Measurements from ENCODE around the gene CDKN2D. TPM values are rescaled to one million over a fixed set of nuclear protein-coding genes. Genes with fewer than 3 reads are reported as not detected.

CDKN2D gene
- total and polyA plus RNA-seq, 2 of the 13 experiments (the other 11 are each of a cell fraction or from before 2014, with no cell fraction given): 5.4 to 8.6 TPM

DNA sequence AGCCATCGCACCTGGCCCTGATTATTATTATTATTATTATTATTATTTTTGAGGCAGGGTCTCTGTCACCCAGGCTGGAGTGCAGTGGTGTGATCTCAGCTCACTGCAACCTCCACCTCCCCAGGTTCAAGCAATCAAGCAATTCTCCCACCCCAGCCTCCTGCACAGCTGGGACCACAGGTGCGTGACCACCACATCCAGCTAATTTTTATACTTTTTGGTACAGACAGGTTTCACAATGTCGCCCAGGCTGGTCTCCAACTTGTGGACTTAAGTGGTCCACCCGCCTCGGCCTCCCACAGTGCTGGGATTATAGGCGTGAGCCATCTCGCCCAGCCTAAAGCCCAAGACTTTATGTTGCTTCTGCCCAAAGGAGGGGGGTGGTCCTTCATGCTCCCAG lies 24.4 kb upstream of the CDKN2D start:
- TF ChIP-seq MTA3 (CRISPR knock-in tag; IDR thresholded peaks at IDR 0.05) (no peak), ONECUT2 (CRISPR knock-in tag; IDR thresholded peaks at IDR 0.05) (no peak), FOXC1 (CRISPR knock-in tag; IDR thresholded peaks at IDR 0.05; ENCODE audit: borderline replicate concordance) (no peak), HDAC2 (CRISPR knock-in tag; IDR thresholded peaks at IDR 0.05) (no peak), ZNF614 (CRISPR knock-in tag; IDR thresholded peaks at IDR 0.05; ENCODE audit: borderline replicate concordance) (no peak), TCF7L2 (IDR thresholded peaks at IDR 0.05; ENCODE audit: low read depth, low read length) (no peak), KDM4B (CRISPR knock-in tag; IDR thresholded peaks at IDR 0.05) (no peak), NR2C2 (CRISPR knock-in tag; IDR thresholded peaks at IDR 0.05; ENCODE audit: borderline replicate concordance) (no peak), MAFK (conservative IDR thresholded peaks at IDR 0.05 in 1 of 2, IDR thresholded peaks at IDR 0.05 in 1 of 2; ENCODE audit: low read length in 2 of 2) (no peak), TBL1XR1 (IDR thresholded peaks at IDR 0.05; ENCODE audit: borderline replicate concordance, low read length, partially characterized antibody) (no peak), TOPORS (CRISPR knock-in tag; IDR thresholded peaks at IDR 0.05) (no peak), ZNF773 (CRISPR knock-in tag; IDR thresholded peaks at IDR 0.05; ENCODE audit: borderline replicate concordance) (no peak), ZNF605 (CRISPR knock-in tag; IDR thresholded peaks at IDR 0.05) (no peak), KMT2A (CRISPR knock-in tag; IDR thresholded peaks at IDR 0.05) (no peak), PPARG (CRISPR knock-in tag; conservative IDR thresholded peaks at IDR 0.05) (no peak), ZSCAN29 (CRISPR knock-in tag; conservative IDR thresholded peaks at IDR 0.05) (no peak), GPN1 (CRISPR knock-in tag; IDR thresholded peaks at IDR 0.05; ENCODE audit: borderline replicate concordance) (no peak)
- TF ChIP-seq, protein P1, sequence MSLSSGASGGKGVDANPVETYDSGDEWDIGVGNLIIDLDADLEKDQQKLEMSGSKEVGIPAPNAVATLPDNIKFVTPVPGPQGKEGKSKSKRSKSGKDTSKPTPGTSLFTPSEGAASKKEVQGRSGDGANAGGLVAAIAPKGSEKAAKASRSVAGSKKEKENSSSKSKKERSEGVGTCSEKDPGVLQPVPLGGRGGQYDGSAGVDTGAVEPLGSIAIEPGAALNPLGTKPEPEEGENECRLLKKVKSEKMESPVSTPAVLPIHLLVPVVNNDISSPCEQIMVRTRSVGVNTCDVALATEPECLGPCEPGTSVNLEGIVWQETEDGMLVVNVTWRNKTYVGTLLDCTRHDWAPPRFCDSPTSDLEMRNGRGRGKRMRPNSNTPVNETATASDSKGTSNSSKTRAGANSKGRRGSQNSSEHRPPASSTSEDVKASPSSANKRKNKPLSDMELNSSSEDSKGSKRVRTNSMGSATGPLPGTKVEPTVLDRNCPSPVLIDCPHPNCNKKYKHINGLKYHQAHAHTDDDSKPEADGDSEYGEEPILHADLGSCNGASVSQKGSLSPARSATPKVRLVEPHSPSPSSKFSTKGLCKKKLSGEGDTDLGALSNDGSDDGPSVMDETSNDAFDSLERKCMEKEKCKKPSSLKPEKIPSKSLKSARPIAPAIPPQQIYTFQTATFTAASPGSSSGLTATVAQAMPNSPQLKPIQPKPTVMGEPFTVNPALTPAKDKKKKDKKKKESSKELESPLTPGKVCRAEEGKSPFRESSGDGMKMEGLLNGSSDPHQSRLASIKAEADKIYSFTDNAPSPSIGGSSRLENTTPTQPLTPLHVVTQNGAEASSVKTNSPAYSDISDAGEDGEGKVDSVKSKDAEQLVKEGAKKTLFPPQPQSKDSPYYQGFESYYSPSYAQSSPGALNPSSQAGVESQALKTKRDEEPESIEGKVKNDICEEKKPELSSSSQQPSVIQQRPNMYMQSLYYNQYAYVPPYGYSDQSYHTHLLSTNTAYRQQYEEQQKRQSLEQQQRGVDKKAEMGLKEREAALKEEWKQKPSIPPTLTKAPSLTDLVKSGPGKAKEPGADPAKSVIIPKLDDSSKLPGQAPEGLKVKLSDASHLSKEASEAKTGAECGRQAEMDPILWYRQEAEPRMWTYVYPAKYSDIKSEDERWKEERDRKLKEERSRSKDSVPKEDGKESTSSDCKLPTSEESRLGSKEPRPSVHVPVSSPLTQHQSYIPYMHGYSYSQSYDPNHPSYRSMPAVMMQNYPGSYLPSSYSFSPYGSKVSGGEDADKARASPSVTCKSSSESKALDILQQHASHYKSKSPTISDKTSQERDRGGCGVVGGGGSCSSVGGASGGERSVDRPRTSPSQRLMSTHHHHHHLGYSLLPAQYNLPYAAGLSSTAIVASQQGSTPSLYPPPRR (CRISPR knock-in tag; IDR thresholded peaks at IDR 0.05; ENCODE audit: borderline replicate concordance): no peak
- TF ChIP-seq, protein P2, sequence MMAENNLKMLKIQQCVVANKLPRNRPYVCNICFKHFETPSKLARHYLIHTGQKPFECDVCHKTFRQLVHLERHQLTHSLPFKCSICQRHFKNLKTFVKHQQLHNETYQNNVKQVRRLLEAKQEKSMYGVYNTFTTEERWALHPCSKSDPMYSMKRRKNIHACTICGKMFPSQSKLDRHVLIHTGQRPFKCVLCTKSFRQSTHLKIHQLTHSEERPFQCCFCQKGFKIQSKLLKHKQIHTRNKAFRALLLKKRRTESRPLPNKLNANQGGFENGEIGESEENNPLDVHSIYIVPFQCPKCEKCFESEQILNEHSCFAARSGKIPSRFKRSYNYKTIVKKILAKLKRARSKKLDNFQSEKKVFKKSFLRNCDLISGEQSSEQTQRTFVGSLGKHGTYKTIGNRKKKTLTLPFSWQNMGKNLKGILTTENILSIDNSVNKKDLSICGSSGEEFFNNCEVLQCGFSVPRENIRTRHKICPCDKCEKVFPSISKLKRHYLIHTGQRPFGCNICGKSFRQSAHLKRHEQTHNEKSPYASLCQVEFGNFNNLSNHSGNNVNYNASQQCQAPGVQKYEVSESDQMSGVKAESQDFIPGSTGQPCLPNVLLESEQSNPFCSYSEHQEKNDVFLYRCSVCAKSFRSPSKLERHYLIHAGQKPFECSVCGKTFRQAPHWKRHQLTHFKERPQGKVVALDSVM (CRISPR knock-in tag; IDR thresholded peaks at IDR 0.05): no peak
- POLR2A ChIA-PET: no interaction called here
- Histone ChIP-seq H3K4me3 (replicated peaks in 1 of 3; ENCODE audit: insufficient read depth in 1 of 3, low read depth in 2 of 3, low read length in 3 of 3) (no peak overlapping the region), H3K36me3 (replicated peaks in 1 of 2; ENCODE audit: control insufficient read depth in 1 of 2, insufficient read depth in 2 of 2, low read length in 2 of 2) (no peaks in the 10 kb centered on the region), H3K79me2 (ENCODE audit: insufficient read depth, low read length) (no peaks in the 10 kb centered on the region), H2AFZ (ENCODE audit: low read length) (no peak overlapping the region), H3K9ac (ENCODE audit: insufficient read depth, low read depth, low read length) (no peak overlapping the region), H3K4me2 (ENCODE audit: low read depth, low read length) (no peak overlapping the region), H3K4me1 (ENCODE audit: insufficient read depth, low read length) (peaks cover 12% of the 10 kb centered on the region), H3K9me3 (ENCODE audit: low read length) (no peaks in the 10 kb centered on the region), H3K27me3 (ENCODE audit: control insufficient read depth in 1 of 2, insufficient read depth in 2 of 2, low read length in 2 of 2) (peaks cover 0 to 6% of the 10 kb centered on the region in 2 experiments; a peak in 2 of 5 replicates), H4K20me1 (ENCODE audit: insufficient read depth, low read length) (no peaks in the 10 kb centered on the region), H3K27ac (ENCODE audit: extremely low read length, insufficient read depth, low read length) (no peak overlapping the region)
- DNase-seq (ENCODE audit: low spot score) (no peak), ATAC-seq (no peak), FAIRE-seq (no peak)
- BruUV-seq (replicated peaks): no TSS peak
- 47% methylated on average over 5 of the region's 7 CpGs for WGBS (ENCODE audit: low lambda C conversion rate)
- CTCF ChIA-PET (ENCODE audit: low intra/inter-chr PET ratio, low total read pairs): no interaction called here
- in situ Hi-C loops (cut with HindIII; ENCODE audit: extremely low pct_ligation_motif_present, low pct_unique_long_range_greater_than_20kb): no loop called here
- intact Hi-C loops (cut with micrococcal nuclease; ENCODE audit: unreplicated experiment): no loop called here

All from HepG2 (cell line).